GM12874 (cell line): ENCODE data around the gene TRPV2.
A peak's percentile ranks its signal among the peaks of the same experiment; 100 is the strongest.

Experiments
- CTCF ChIP-seq: IDR thresholded peaks from 2 replicates; pipeline ENCODE4 v1.5.1; 2011; ENCODE audit warnings: low read depth, mild to moderate bottlenecking, control low read depth, low read length, moderate library complexity; ENCODE audit not compliant: insufficient read depth

TRPV2 gene

GRCh38 chr17:16380640-16381495, 34.5 kb upstream of the TRPV2 start, which contains the start of gene UBB:
Gene UBB, plus strand, starts transcription at chr17:16381091. Its CDS starts 817 bp downstream, at chr17:16381908.
- TF ChIP-seq CTCF = peak; percentile 29

- no peak for TF ChIP-seq CTCF
Observed at GRCh38 chr17:16381496-16381820, 33.9 kb upstream of the TRPV2 start.

GRCh38 chr17:16383216-16383615, 32.2 kb upstream of the TRPV2 start:
- TF ChIP-seq CTCF = no peak

- TF ChIP-seq CTCF = no peak
Observed at GRCh38 chr17:16383772-16384287, 31.5 kb upstream of the TRPV2 start.

GRCh38 chr17:16384557-16384956, 30.8 kb upstream of the TRPV2 start:
- TF ChIP-seq CTCF = no peak

- TF ChIP-seq CTCF = no peak
Observed at GRCh38 chr17:16391451-16391850, 23.9 kb upstream of the TRPV2 start.

- TF ChIP-seq CTCF = no peak
Observed at GRCh38 chr17:16398270-16399267, 16.8 kb upstream of the TRPV2 start.
